Keratinocyte (primary cell): Measurements from ENCODE around the gene TSHZ3. TPM values are rescaled to one million over a fixed set of nuclear protein-coding genes. Genes with fewer than 3 reads are reported as not detected.

ENCODE experiments used
- DNase-seq: peaks from one replicate; pipeline ENCODE4 v3.0.0-alpha.2; 2011; ENCODE audit warnings: low read depth, missing footprints, low spot score
- FAIRE-seq: peaks from 2 replicates; lab custom pipeline; 2011; peaks lifted over from hg19 to GRCh38; lab: Jason Lieb, UNC
- H2AFZ ChIP-seq: 2 replicates; pipeline ENCODE4 v1.6.0; 2012; ENCODE audit warnings: low read length, control low read depth, inconsistent platforms; ENCODE audit not compliant: control insufficient read depth
- H3K27ac ChIP-seq: 2 replicates; pipeline ENCODE4 v1.5.1; 2011; ENCODE audit warnings: low read length; ENCODE audit not compliant: control insufficient read depth, insufficient read depth
- H3K27me3 ChIP-seq: 3 replicates; pipeline ENCODE4 v1.6.0; 2011; ENCODE audit warnings: low read length; ENCODE audit not compliant: control insufficient read depth, insufficient read depth; ENCODE audit errors: extremely low read depth
- H3K36me3 ChIP-seq, 2 experiments: 2 replicates in 1 of 2; 3 replicates in 1 of 2; pipeline ENCODE4 v1.5.1; 2011; ENCODE audit warnings: low read length in 2 of 2, mild to moderate bottlenecking in 1 of 2; ENCODE audit not compliant: control insufficient read depth in 2 of 2, insufficient read depth in 2 of 2; ENCODE audit errors: extremely low read depth in 1 of 2
- H3K4me1 ChIP-seq: 3 replicates; pipeline ENCODE4 v1.5.1; 2011; ENCODE audit warnings: low read length; ENCODE audit not compliant: control insufficient read depth, insufficient read depth; ENCODE audit errors: extremely low read depth
- H3K4me2 ChIP-seq: 3 replicates; pipeline ENCODE4 v1.6.0; 2011; ENCODE audit warnings: low read depth, low read length; ENCODE audit not compliant: control insufficient read depth, insufficient read depth; ENCODE audit errors: extremely low read depth
- H3K4me3 ChIP-seq, 3 experiments: fragments of 200-600 bp in 1 of 3; sonication (generic) in 1 of 3; 2 replicates in 2 of 3; 3 replicates in 1 of 3; pipeline ENCODE4 v1.5.1; 2011 to 2016; ENCODE audit warnings: low read length in 3 of 3, mild to moderate bottlenecking in 3 of 3, control low read depth in 2 of 3, inconsistent platforms in 1 of 3, low read depth in 1 of 3, mixed read lengths in 1 of 3, mixed run types in 1 of 3, moderate library complexity in 1 of 3; ENCODE audit not compliant: control insufficient read depth in 2 of 3, insufficient read depth in 2 of 3; ENCODE audit errors: extremely low read depth in 1 of 3
- H3K79me2 ChIP-seq: 2 replicates; pipeline ENCODE4 v1.6.0; 2012; ENCODE audit warnings: low read length; ENCODE audit not compliant: control insufficient read depth, insufficient read depth
- H3K9ac ChIP-seq: 3 replicates; pipeline ENCODE4 v1.6.0; 2011; ENCODE audit warnings: low read length; ENCODE audit not compliant: control insufficient read depth, insufficient read depth; ENCODE audit errors: extremely low read depth
- H3K9me1 ChIP-seq: 3 replicates; pipeline ENCODE4 v1.6.0; 2011; ENCODE audit warnings: low read length; ENCODE audit not compliant: control insufficient read depth, insufficient read depth; ENCODE audit errors: extremely low read depth
- H3K9me3 ChIP-seq: 2 replicates; pipeline ENCODE4 v1.5.1; 2012; ENCODE audit warnings: low read depth, low read length; ENCODE audit not compliant: control insufficient read depth
- H4K20me1 ChIP-seq: 3 replicates; pipeline ENCODE4 v1.6.0; 2011; ENCODE audit warnings: low read length; ENCODE audit not compliant: control insufficient read depth, insufficient read depth; ENCODE audit errors: extremely low read depth
- CTCF ChIP-seq, 3 experiments: IDR thresholded peaks in 1 of 3; conservative IDR thresholded peaks in 1 of 3; optimal IDR thresholded peaks in 1 of 3; 2 replicates in 2 of 3; 3 replicates in 1 of 3; pipeline versions ENCODE3 to v1.5.1; 2011; ENCODE audit warnings: low read length in 3 of 3, mild to moderate bottlenecking in 3 of 3, moderate library complexity in 2 of 3, control low read depth in 1 of 3, inconsistent platforms in 1 of 3; ENCODE audit not compliant: insufficient read depth in 2 of 3; ENCODE audit errors: extremely low read depth in 1 of 3
- EZH2 ChIP-seq: IDR thresholded peaks from one replicate; pipeline ENCODE4 v1.6.1; 2012; ENCODE audit warnings: inconsistent platforms, mild to moderate bottlenecking, low read length, moderate library complexity
- dilution Hi-C: fragments of 300-500 bp; cut with MboI; formaldehyde crosslinking; loops from one replicate; pipeline ENCODE4 v1.7.0; 2020; ENCODE audit warnings: low sequenced_read_pairs; ENCODE audit not compliant: extremely low pct_ligation_motif_present
- polyA plus RNA-seq, 5 experiments: library from polyadenylated mRNA; depleted of rRNA in 3 of 5; stranded (reverse) in 3 of 5; stranded (forward) in 1 of 5; unstranded in 1 of 5; fragments of >200 nt; gene quantifications; 1 replicate in 1 of 5; 2 replicates in 3 of 5; 3 replicates in 1 of 5; pipeline versions ENCODE4 v1.2.1 to v1.2.3, GENCODE V29; 2011 to 2012; ENCODE audit warnings: missing spikeins in 2 of 5, low read depth in 1 of 5, low replicate concordance in 1 of 5

Gene TSHZ3
- polyA plus RNA-seq, 1 donor (not counting 4 experiments of a cell fraction or from before 2014, with no cell fraction given): 3.6 TPM

GRCh38 chr19:31385744-31386143 is 36.5 kb upstream of the TSHZ3 start:
- DNase-seq (no peak), FAIRE-seq (no peak)
- Histone ChIP-seq H3K27me3 (no peaks in the 10 kb centered on the region), H3K27ac (no peak overlapping the region), H4K20me1 (no peaks in the 10 kb centered on the region), H3K4me3 (no peak overlapping the region), H3K9me3 (no peaks in the 10 kb centered on the region), H3K9me1 (no peaks in the 10 kb centered on the region), H2AFZ (no peak overlapping the region), H3K36me3 (no peaks in the 10 kb centered on the region), H3K4me1 (peaks cover 2% of the 10 kb centered on the region), H3K79me2 (no peaks in the 10 kb centered on the region), H3K4me2 (no peak overlapping the region), H3K9ac (no peak overlapping the region)
- TF ChIP-seq EZH2: no peak
- TF ChIP-seq CTCF (optimal IDR thresholded peaks at IDR 0.05 in 1 of 3, IDR thresholded peaks at IDR 0.05 in 1 of 3, conservative IDR thresholded peaks at IDR 0.05 in 1 of 3; ENCODE audit: extremely low read depth in 1 of 3, insufficient read depth in 2 of 3, low read length in 3 of 3): no peak
- dilution Hi-C loops: no loop called here

- H4K20me1 ChIP-seq: no peaks in the 10 kb centered on the region
- H3K9me1 ChIP-seq: no peaks in the 10 kb centered on the region
- H3K4me3 ChIP-seq: no peak overlapping the region
- H3K4me1 ChIP-seq: peaks cover 2% of the 10 kb centered on the region
- TF ChIP-seq CTCF (optimal IDR thresholded peaks at IDR 0.05 in 1 of 3, IDR thresholded peaks at IDR 0.05 in 1 of 3, conservative IDR thresholded peaks at IDR 0.05 in 1 of 3; ENCODE audit: extremely low read depth in 1 of 3, insufficient read depth in 2 of 3, low read length in 3 of 3) (no peak), EZH2 (no peak)
- dilution Hi-C loops: no loop called here
- no peak overlapping the region for H3K27ac ChIP-seq
- DNase-seq (peak; percentile 61), FAIRE-seq (peak; percentile 96)
- no peaks in the 10 kb centered on the region for H3K27me3 ChIP-seq
- no peaks in the 10 kb centered on the region for H3K79me2 ChIP-seq
- no peak overlapping the region for H2AFZ ChIP-seq
- no peak overlapping the region for H3K4me2 ChIP-seq
- H3K36me3 ChIP-seq: no peaks in the 10 kb centered on the region
- H3K9me3 ChIP-seq: no peaks in the 10 kb centered on the region
- H3K9ac ChIP-seq: no peak overlapping the region
Measured at GRCh38 chr19:31383553-31383952, 34.3 kb upstream of the TSHZ3 start.
